GM12801 (cell line): ENCODE results near the gene ZFAND2A.

Source experiments
- CTCF ChIP-seq: IDR thresholded peaks from one replicate; pipeline ENCODE4 v1.5.1; 2011; ENCODE audit warnings: control low read depth; ENCODE audit not compliant: insufficient read length; ENCODE audit errors: extremely low read depth

Gene ZFAND2A

GRCh38 chr7:1159891-1160669 is at the start of gene ZFAND2A:
TSS of gene ZFAND2A (minus strand) at chr7:1160196. CDS start at chr7:1158212, 1,984 bp downstream.
- TF ChIP-seq CTCF: no peak

DNA sequence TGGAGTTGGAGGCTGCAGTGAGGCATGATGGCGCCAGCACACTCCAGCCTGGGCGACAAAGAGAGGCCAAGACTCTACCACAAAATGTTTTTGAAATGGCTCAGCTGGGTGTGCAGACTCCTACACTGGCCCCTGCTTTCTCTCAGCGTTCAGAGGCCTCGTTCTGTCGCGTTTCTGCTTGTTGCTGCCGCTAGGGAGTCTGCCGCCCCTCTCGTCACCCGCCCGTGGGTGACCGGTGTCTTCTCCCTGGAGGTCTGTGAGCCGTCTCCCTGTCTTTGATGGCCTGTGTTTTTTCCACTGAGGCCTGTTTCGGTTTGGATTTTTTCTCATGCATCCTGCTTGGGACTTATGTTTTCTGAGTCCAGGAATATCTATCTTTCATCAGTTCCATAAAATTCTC is 49.1 kb upstream of the ZFAND2A start:
- TF ChIP-seq CTCF: no peak

- no peak for TF ChIP-seq CTCF
Observed at GRCh38 chr7:1204460-1205140, 44.6 kb upstream of the ZFAND2A start.

- TF ChIP-seq CTCF: no peak
Observed at GRCh38 chr7:1201916-1202315, 41.9 kb upstream of the ZFAND2A start.

DNA sequence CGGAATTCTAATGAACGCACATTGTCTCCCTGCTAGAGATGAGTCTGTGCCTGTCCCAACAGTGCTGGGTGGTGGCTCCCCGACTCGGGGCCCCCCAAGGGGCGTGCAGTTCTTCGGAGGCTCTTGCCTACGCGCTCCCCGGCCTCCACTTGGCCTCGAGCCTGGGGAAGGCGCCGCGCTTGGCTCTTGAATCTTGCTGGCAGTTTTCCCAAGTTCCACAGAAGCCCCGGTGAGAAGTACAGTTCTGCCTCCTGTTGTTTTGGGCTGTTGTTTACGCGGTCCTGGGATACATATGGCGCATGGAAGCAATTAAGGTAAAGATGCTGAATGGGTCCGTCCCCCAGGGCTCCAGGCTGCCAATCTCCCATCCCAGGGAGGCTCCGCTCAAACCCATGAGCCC is 40.0 kb upstream of the ZFAND2A start:
- TF ChIP-seq CTCF: no peak

DNA sequence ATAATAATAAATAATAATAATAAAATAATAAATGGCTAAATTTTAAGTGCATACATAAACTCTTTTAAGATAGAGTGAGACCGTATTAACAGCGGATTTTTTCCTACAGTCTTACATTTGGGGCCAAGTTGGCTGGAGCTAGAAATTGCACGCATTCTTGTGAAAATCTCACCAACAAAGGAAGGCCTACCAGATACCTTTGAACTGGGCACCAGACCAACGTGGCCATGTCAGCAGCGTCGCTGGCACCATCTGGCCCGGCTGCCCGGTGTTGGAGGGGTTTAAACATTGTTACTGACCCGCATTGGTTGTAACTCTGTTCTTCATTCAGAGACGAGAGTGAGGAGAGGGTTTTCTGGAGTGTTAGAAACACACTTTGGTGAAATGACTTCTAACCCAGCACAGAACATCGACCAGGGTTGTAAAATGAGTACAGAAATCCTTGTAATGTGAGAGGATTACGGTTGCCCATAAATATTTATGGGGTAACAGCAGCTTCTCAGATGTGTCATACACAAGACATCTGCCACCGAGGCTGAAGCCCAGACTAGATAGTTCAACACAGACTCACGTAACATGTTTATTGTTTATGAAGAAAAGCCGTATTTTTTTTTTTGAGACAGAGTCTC is 38.1 kb upstream of the ZFAND2A start:
- no peak for TF ChIP-seq CTCF

DNA sequence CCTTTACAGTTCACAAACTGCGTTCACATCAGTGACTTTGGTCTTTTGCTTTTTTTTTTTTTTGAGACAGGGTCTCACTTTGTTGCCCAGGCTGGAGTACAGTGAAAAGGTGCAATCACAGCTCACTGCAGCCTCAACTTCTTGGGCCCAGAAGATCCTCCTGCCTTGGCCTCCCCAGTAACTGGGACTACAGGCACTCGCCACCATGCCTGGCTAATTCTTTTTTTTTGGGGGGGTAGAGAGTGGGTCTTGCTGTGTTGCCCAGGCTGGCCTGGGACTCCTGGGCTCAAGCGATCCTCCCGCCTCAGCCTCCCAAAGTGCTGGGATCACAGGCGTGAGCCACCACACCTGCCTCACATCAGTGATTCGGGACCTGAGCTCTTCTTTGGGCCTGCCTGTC is 37.0 kb upstream of the ZFAND2A start:
- TF ChIP-seq CTCF: no peak
